ENCODE results near the gene ZNF865. TPM values are rescaled to one million over a fixed set of nuclear protein-coding genes. Genes with fewer than 3 reads are reported as not detected.

Gene ZNF865
- total and polyA plus RNA-seq, 2 of the 8 experiments (the other 6 are each of a cell fraction or from before 2014, with no cell fraction given), result 3.5 to 13.6 TPM

DNA sequence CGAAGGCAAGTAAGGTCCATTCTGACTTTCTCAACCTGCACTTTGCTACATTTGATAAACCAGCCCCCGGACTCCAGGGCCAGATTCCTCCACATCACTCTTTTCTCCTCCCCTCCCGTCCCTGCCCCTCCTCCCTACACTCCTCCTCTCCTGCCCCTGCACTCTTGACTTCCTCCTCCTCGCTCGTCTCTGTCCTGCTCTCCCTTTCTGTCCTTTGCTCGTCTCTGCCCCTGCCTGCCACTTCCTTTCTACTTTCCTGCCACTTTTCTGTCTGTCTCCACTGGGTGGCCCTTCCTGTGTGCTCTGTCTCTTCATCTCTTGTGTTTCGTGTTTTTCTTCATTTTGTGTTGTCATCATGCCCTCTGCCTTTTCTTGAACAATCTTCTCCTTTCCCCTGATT, 56.4 kb downstream of the ZNF865 start (continued):
- TF ChIP-seq POLR2AphosphoS5 (IDR thresholded peaks at IDR 0.05; ENCODE audit: low read depth, low read length), result no peak
- no peak for TF ChIP-seq RFX5 (IDR thresholded peaks at IDR 0.05; ENCODE audit: borderline replicate concordance, low read depth, low read length)
- TF ChIP-seq CHD2 (IDR thresholded peaks at IDR 0.05; ENCODE audit: low read length), result no peak
- no peak for TF ChIP-seq BCL11A (IDR thresholded peaks at IDR 0.05; ENCODE audit: low read depth in 2 of 2, low read length in 2 of 2)
- TF ChIP-seq CBX8 (IDR thresholded peaks at IDR 0.05; ENCODE audit: borderline replicate concordance, low read depth, low read length), result no peak
- TF ChIP-seq ASH2L (IDR thresholded peaks at IDR 0.05; ENCODE audit: low read length), result no peak
- TF ChIP-seq, protein P1, sequence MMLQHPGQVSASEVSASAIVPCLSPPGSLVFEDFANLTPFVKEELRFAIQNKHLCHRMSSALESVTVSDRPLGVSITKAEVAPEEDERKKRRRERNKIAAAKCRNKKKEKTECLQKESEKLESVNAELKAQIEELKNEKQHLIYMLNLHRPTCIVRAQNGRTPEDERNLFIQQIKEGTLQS (IDR thresholded peaks at IDR 0.05; ENCODE audit: insufficient read depth, low read depth, low read length), result no peak

All from H1 (cell line).